HCT116 (cell line): ENCODE results near the gene ZNF678. TPM values are rescaled to one million over a fixed set of nuclear protein-coding genes. Genes with fewer than 3 reads are reported as not detected.

ENCODE experiments used
- ATAC-seq: fragments of 200-7000 bp; cut with Tn5 transposase; 2 replicates; pipeline ENCODE4 v1.9.1; 2020; ENCODE audit warnings: mild to moderate bottlenecking, moderate library complexity
- BruUV-seq: library from RNA; stranded (reverse); fragments of 400-500 nt; replicated peaks from 2 replicates; lab custom pipeline; 2021; lab: Mats Ljungman, UMichigan
- CTCF ChIA-PET: fragments of 300-600 bp; sonication (Branson Sonifier 250); formaldehyde crosslinking; loops from one replicate; lab custom pipeline; 2021; ENCODE audit warnings: antibody characterized with exemption; lab: Charles Lee
- POLR2A ChIA-PET: fragments of 300-600, 350-600 bp; sonication (Branson Sonifier 250); formaldehyde crosslinking; loops from one replicate; lab custom pipeline; 2021; ENCODE audit warnings: antibody characterized with exemption; lab: Charles Lee
- RAD21 ChIA-PET, 2 experiments: fragments of 300-600 bp; sonication (Branson Sonifier 250); formaldehyde crosslinking; loops; one replicate each; lab custom pipeline; 2023; ENCODE audit warnings: low total read pairs in 2 of 2; ENCODE audit not compliant: uncharacterized antibody in 2 of 2, unreplicated experiment in 2 of 2, low non-redundant PET in 1 of 2; lab: Charles Lee
- DNase-seq: peaks from one replicate; pipeline ENCODE4 v3.0.0-alpha.2; 2010; ENCODE audit warnings: low read depth, low spot score
- H2AFZ ChIP-seq: fragments of 200-600 bp; shearing (Covaris generic), sonication (generic); 2 replicates; pipeline ENCODE4 v1.6.1; 2017; ENCODE audit warnings: low read depth, mixed run types, mixed read lengths, antibody characterized with exemption, low read length; ENCODE audit not compliant: poor library complexity, severe bottlenecking
- H3K27ac ChIP-seq: 2 replicates; pipeline ENCODE4 v1.5.1; 2012; ENCODE audit warnings: low read depth, low read length
- H3K27me3 ChIP-seq: fragments of 200-600 bp; sonication (generic); 2 replicates; pipeline ENCODE4 v1.6.1; 2016; ENCODE audit warnings: mixed run types, low read length, mixed read lengths; ENCODE audit not compliant: insufficient read depth
- H3K36me3 ChIP-seq, 2 experiments: fragments of 200-500 bp in 1 of 2; fragments of 200-600 bp in 1 of 2; sonication (Bioruptor generic) in 1 of 2; sonication (generic) in 1 of 2; 2 replicates each; pipeline versions ENCODE4 v1.5.1 to v1.6.1; 2014 to 2016; ENCODE audit warnings: low read length in 2 of 2, inconsistent platforms in 1 of 2, mixed read lengths in 1 of 2, mixed run types in 1 of 2; ENCODE audit not compliant: insufficient read depth in 2 of 2, control insufficient read depth in 1 of 2
- H3K4me1 ChIP-seq, 2 experiments: fragments of 200-600 bp in 1 of 2; sonication (generic) in 1 of 2; 2 replicates each; pipeline versions ENCODE4 v1.5.1 to v1.6.1; 2012 to 2017; ENCODE audit warnings: low read length in 2 of 2, inconsistent platforms in 1 of 2, mild to moderate bottlenecking in 1 of 2, mixed read lengths in 1 of 2, mixed run types in 1 of 2, moderate library complexity in 1 of 2; ENCODE audit not compliant: insufficient read depth in 2 of 2, control insufficient read depth in 1 of 2
- H3K4me2 ChIP-seq: fragments of 200-600 bp; sonication (generic); 2 replicates; pipeline ENCODE4 v1.6.1; 2017; ENCODE audit warnings: mixed run types, low read length, mixed read lengths
- H3K4me3 ChIP-seq, 2 experiments: fragments of 200-600 bp in 1 of 2; sonication (generic) in 1 of 2; replicated peaks in 1 of 2; 2 replicates each; pipeline ENCODE4 v1.5.1; 2011 to 2016; ENCODE audit warnings: low read length in 2 of 2, control low read depth in 1 of 2, low read depth in 1 of 2, mild to moderate bottlenecking in 1 of 2, mixed read lengths in 1 of 2, mixed run types in 1 of 2
- H3K79me2 ChIP-seq: fragments of 200-600 bp; sonication (generic); 2 replicates; pipeline ENCODE4 v1.6.1; 2017; ENCODE audit warnings: mild to moderate bottlenecking, mixed run types, low read length, moderate library complexity, mixed read lengths; ENCODE audit not compliant: insufficient read depth
- H3K9ac ChIP-seq: fragments of 200-600 bp; sonication (generic); 2 replicates; pipeline ENCODE4 v1.6.1; 2016; ENCODE audit warnings: low read length, mixed read lengths
- H3K9me2 ChIP-seq: fragments of 200-600 bp; sonication (generic), shearing (Covaris generic); 2 replicates; pipeline ENCODE4 v1.6.1; 2017; ENCODE audit warnings: mixed run types, mild to moderate bottlenecking, moderate library complexity; ENCODE audit not compliant: insufficient read depth
- H3K9me3 ChIP-seq, 2 experiments: fragments of 200-500 bp in 1 of 2; fragments of 200-600 bp in 1 of 2; sonication (Bioruptor generic) in 1 of 2; sonication (generic) in 1 of 2; 2 replicates each; pipeline ENCODE4 v1.6.1; 2014 to 2017; ENCODE audit warnings: low read length in 2 of 2, mixed read lengths in 2 of 2, inconsistent platforms in 1 of 2, low read depth in 1 of 2, mild to moderate bottlenecking in 1 of 2, mixed run types in 1 of 2, moderate library complexity in 1 of 2; ENCODE audit not compliant: control insufficient read depth in 1 of 2, insufficient read depth in 1 of 2
- H4K20me1 ChIP-seq: fragments of 200-600 bp; sonication (generic), shearing (Covaris generic); 2 replicates; pipeline ENCODE4 v1.6.1; 2017; ENCODE audit warnings: mixed run types, mild to moderate bottlenecking, moderate library complexity; ENCODE audit not compliant: insufficient read depth
- ATF3 ChIP-seq: IDR thresholded peaks from 2 replicates; pipeline ENCODE4 v1.6.1; 2012
- ELF1 ChIP-seq: IDR thresholded peaks from 2 replicates; pipeline ENCODE4 v1.6.1; 2012; ENCODE audit warnings: low read depth, borderline replicate concordance
- EZH2phosphoT487 ChIP-seq: fragments of 200-600 bp; IDR thresholded peaks from 2 replicates; pipeline ENCODE4 v1.6.1; 2018; ENCODE audit warnings: antibody characterized with exemption, borderline replicate concordance
- FOSL1 ChIP-seq: IDR thresholded peaks from 2 replicates; pipeline ENCODE4 v1.6.1; 2012; ENCODE audit warnings: low read depth
- JUND ChIP-seq: IDR thresholded peaks from 2 replicates; pipeline ENCODE4 v1.6.1; 2012
- MAX ChIP-seq: IDR thresholded peaks from 2 replicates; pipeline ENCODE4 v1.6.1; 2012
- POLR2A ChIP-seq: IDR thresholded peaks from 2 replicates; pipeline ENCODE4 v1.7.0; 2011; ENCODE audit warnings: borderline replicate concordance; ENCODE audit not compliant: insufficient read depth, insufficient read length; ENCODE audit errors: extremely low read depth
- REST ChIP-seq: IDR thresholded peaks from 2 replicates; pipeline ENCODE4 v1.6.1; 2012; ENCODE audit warnings: low read depth
- SIN3A ChIP-seq: IDR thresholded peaks from 2 replicates; pipeline ENCODE4 v1.6.1; 2012; ENCODE audit warnings: low read depth
- SRF ChIP-seq: IDR thresholded peaks from 2 replicates; pipeline ENCODE4 v1.6.1; 2012; ENCODE audit warnings: low read depth
- intact Hi-C: fragments of 100-400 bp; cut with micrococcal nuclease; formaldehyde crosslinking; loops from 2 replicates; pipeline ENCODE4 v1.10.0; 2022
- total RNA-seq: library from RNA; stranded (reverse); gene quantifications from one replicate; pipeline ENCODE4 v1.2.1, GENCODE V29; 2021; ENCODE audit not compliant: unreplicated experiment

ZNF678 gene
- total RNA-seq, 1 experiment from 2014 or later: 6.1 TPM

DNA sequence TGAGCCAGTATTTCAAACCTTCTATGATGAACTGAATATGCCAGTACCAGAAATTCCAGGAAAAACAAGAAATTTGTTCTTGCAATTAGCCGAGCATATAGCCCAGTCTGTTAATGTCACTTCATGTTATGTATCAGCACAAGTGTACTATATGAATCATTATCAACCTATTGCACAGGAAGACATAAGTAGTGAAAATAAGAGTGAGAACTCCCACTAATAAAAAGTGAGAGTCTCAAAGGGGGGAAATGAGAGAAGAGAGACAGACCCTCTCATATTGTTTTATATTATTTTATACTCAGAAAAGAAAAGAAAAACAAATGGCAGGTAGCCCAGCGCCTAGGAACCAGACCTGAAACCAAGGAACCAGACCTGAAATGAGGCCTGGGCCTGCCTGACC is 155.6 kb downstream of the ZNF678 start (continued):
- TF ChIP-seq REST: no peak
- TF ChIP-seq FOSL1: no peak
- TF ChIP-seq POLR2A: no peak
- TF ChIP-seq MAX: no peak
- no peak for TF ChIP-seq SRF
- no peak for TF ChIP-seq ATF3
- no peak for TF ChIP-seq JUND

DNA sequence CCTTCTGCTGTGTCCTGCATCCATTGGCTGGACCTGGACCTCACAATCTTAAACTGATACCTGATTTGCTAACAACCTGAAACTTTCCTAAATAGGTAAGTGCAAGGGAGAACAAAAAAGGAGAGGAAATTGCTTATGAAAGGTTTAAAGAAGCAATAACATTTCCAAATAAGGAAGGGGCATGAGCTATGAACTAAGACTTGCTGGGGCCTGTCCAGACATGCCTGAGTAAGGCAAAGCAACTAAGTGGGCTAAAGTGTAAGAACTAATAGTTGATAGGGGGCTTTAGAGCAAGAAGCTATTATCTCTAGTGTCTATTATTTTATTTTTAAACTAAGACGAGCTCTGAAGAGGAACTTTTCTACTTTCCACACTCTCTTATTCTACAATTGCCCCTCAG is 160.1 kb downstream of the ZNF678 start:
- no peak overlapping the region for H3K4me2 ChIP-seq
- ATAC-seq (no peak), DNase-seq (no peak)
- POLR2A ChIA-PET: no interaction called here
- BruUV-seq: no TSS peak
- H3K4me1 ChIP-seq: peaks cover 8 to 12% of the 10 kb centered on the region in 2 experiments
- no peaks in the 10 kb centered on the region for H3K27me3 ChIP-seq
- no peak overlapping the region for H2AFZ ChIP-seq
- RAD21 ChIA-PET: no interaction called here
- TF ChIP-seq EZH2phosphoT487 (no peak), SIN3A (no peak), ELF1 (no peak)
- no peaks in the 10 kb centered on the region for H3K9me2 ChIP-seq
- no peak overlapping the region for H3K4me3 ChIP-seq
- peaks cover 12% of the 10 kb centered on the region in 2 experiments; a peak in 2 of 4 replicates for H3K9me3 ChIP-seq
- intact Hi-C loops: no loop called here
- no peaks in the 10 kb centered on the region for H3K79me2 ChIP-seq
- H3K36me3 ChIP-seq: no peaks in the 10 kb centered on the region
- CTCF ChIA-PET: no interaction called here
- H4K20me1 ChIP-seq: no peaks in the 10 kb centered on the region
- no peak overlapping the region for H3K9ac ChIP-seq
- H3K27ac ChIP-seq: no peak overlapping the region
